ENCODE data around the gene MAD1L1. TPM values are rescaled to one million over a fixed set of nuclear protein-coding genes. Genes with fewer than 3 reads are reported as not detected.

The MAD1L1 gene
- total and polyA plus RNA-seq, 8 donors: 21.4 to 58.8 (median 22.5) TPM

DNA sequence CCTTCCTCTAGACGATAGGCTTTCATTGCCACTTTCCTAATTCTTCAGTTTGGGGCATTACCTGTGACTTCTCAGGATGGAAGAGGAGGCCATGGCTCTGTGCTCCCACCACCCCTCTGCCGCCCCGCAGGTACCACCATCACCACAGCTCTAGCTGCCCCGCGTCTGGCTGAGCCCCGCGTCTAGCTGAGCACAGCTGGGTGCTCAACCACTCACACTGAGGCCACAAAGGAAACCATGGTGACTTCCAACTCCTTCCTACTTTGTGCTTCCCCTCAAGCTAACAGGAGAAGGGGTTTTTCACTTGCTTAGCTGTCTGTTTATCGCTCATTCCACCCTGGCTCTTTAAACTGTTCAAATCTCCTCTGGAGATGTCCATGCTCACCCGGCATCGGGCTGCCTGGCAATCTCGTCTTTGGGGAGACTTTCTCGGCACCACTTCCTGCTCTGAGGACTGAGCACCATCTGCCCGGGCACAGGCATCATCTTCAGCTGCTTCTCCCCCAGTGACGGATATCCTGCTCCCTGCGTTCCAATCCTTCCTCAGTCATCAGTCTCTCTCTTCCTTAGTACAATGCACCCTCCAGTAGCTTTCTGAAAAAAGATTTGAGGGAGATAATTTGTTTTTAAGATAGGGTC, 59.4 kb downstream of the MAD1L1 start:
- no peaks in the 10 kb centered on the region for H3K27me3 ChIP-seq
- H3K4me3 ChIP-seq: no peak overlapping the region
- intact Hi-C loops (cut with DNase I): no loop called here
- H3K4me1 ChIP-seq: peaks cover 16 to 30% of the 10 kb centered on the region in 2 donors
- DNase-seq (no peak), ATAC-seq (peak; percentile 47)
- H3K27ac ChIP-seq: peak overlapping the region in 1 of 2 donors; percentile 69
- TF ChIP-seq CTCF (IDR thresholded peaks at IDR 0.05): no peak
- H3K9me3 ChIP-seq: no peaks in the 10 kb centered on the region
- peaks cover 0 to 17% of the 10 kb centered on the region in 2 donors for H3K36me3 ChIP-seq

- intact Hi-C loops (cut with DNase I): no loop called here
- Histone ChIP-seq H3K27ac (peak overlapping the region in 1 of 2 donors; percentile 69), H3K4me3 (no peak overlapping the region), H3K9me3 (no peaks in the 10 kb centered on the region), H3K27me3 (no peaks in the 10 kb centered on the region), H3K36me3 (peaks cover 0 to 17% of the 10 kb centered on the region in 2 donors), H3K4me1 (peaks cover 16 to 30% of the 10 kb centered on the region in 2 donors)
- ATAC-seq (peak; percentile 72), DNase-seq (peak in 3 of 4 donors; percentile 72 to 96 (median 92))
- TF ChIP-seq CTCF (IDR thresholded peaks at IDR 0.05): no peak
Observed at GRCh38 chr7:2172311-2173188, 60.2 kb downstream of the MAD1L1 start.

- intact Hi-C loops (cut with DNase I): no loop called here
- H3K27me3 ChIP-seq: no peaks in the 10 kb centered on the region
- ATAC-seq (no peak), DNase-seq (no peak)
- peaks cover 16 to 30% of the 10 kb centered on the region in 2 donors for H3K4me1 ChIP-seq
- no peak for TF ChIP-seq CTCF (IDR thresholded peaks at IDR 0.05)
- H3K4me3 ChIP-seq: no peak overlapping the region
- H3K27ac ChIP-seq: no peak overlapping the region
- H3K36me3 ChIP-seq: peaks cover 0 to 18% of the 10 kb centered on the region in 2 donors
- no peaks in the 10 kb centered on the region for H3K9me3 ChIP-seq
Observed at GRCh38 chr7:2171855-2172254, 60.9 kb downstream of the MAD1L1 start.

GRCh38 chr7:2170576-2171521, 61.9 kb downstream of the MAD1L1 start:
- Histone ChIP-seq H3K9me3 (no peaks in the 10 kb centered on the region), H3K36me3 (peaks cover 0 to 22% of the 10 kb centered on the region in 2 donors), H3K4me3 (no peak overlapping the region), H3K27me3 (no peaks in the 10 kb centered on the region), H3K27ac (no peak overlapping the region), H3K4me1 (peaks cover 15 to 29% of the 10 kb centered on the region in 2 donors)
- intact Hi-C loops (cut with DNase I): no loop called here
- TF ChIP-seq CTCF (IDR thresholded peaks at IDR 0.05): no peak
- DNase-seq: no peak
- no peak for ATAC-seq

Data from left lung (tissue), 10 donors.